ENCODE measurements around the gene EIF4G3.
"Not testable (repeated sequence)": the region's sequence is repeated elsewhere in the genome, so short reads cannot be mapped to it uniquely, and the experiment has no call there.

Gene EIF4G3

DNA sequence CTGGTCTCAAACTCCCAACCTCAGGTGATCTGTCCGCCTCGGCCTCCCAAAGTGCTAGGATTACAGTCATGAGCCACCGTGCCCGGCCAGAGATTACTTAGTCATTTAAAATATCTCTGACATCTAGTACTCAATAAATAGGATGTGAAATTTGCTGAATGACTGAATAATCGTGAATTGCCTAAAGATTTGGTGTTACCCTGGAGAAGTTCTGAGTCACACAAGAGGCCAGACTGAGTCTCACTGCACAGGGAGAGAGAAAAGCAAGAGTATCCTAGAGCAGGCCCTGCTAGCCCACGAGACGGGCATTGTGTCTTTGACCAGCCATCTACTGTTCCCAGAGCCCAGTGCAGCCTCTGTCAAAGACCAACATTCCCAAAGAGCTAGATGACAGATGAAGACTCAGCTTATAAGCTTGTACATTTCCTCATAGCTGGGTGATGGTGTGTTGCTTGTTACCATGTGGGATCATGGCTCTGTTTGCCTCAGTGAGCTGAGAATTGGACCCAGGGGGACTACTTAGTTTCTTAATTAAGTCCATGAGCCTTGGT is 5.6 kb upstream of the EIF4G3 start:
- DNase-seq, result no peak

DNA sequence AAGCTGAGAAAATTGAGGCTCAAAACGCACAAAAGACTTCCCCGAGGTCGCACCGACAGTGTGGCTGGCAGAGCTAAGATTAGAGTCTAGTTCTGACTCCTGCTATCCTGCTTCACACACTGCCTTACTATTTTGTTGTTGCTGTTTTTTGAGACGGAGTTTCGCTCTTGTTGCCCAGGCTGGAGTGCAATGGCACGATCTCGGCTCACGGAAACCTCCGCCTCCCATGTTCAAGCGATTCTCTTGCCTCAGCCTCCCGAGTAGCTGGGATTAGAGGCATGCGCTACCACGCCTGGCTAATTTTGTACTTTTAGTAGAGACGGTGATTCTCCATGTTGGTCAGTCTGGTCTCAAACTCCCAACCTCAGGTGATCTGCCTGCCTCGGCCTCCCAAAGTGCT is 1.6 kb upstream of the EIF4G3 start:
- DNase-seq, result not testable (repeated sequence)

DNA sequence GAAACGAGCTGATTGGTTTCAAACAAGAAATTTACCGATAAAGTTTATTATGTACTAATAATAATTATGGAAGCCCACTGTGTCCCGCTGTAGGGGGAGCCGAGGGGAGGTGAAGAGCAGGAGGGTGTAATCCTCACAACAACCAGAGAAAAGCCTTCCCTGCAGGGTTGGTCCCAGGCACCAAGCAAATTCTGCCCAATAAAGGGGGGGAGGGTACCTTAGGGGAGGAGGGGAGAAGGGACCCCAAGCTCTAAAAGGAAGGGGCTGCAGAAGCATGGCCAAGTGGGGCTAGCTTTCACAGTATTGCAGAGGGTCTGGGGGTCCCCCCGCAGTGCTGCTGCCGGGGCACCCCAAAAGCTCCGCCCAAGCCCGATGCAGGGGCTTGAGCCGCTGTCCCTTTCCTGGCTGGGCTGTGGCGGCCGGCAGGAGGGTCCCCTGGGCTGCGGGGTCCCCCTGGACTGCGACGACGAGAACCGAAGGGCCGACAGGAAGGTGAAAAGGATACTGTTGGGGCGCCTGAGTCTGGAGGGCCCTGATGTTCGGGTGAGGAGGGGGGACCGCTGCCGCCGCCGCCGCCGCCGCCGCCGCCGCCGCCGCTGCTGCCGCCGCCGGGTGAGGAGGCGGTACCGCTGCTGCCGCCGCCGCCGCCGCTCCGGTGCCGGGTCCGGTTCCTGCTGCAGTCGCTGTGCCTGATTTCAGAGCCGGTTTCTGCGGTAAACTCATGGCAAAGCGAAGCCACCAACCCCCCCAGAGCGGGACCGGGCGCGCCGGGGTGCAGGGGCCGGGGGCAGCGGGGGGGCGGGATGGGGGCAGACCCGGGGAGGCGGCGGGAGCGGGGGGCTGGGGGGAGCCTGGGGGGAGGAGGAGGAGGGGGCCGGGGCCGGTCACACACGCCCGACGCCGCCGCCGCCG is 771 bp downstream of the EIF4G3 start:
- peak; percentile 17 for DNase-seq

DNA sequence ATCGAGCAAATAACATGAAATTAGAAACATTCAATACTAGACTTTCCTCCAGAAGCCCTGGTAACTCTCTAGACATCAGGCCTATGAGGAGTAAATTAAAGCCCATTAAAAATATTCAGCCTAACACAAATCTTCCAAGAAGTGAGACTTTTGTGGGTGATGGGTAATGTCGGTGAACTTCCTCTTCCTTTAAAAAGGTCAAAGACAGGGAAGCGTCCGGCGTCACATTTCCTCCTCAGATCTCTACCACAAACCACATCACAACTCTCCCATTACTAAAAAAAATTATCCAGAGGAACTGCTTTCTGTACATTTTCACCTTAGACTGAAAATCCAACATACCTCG is 1.4 kb downstream of the EIF4G3 start:
- no peak for DNase-seq

DNA sequence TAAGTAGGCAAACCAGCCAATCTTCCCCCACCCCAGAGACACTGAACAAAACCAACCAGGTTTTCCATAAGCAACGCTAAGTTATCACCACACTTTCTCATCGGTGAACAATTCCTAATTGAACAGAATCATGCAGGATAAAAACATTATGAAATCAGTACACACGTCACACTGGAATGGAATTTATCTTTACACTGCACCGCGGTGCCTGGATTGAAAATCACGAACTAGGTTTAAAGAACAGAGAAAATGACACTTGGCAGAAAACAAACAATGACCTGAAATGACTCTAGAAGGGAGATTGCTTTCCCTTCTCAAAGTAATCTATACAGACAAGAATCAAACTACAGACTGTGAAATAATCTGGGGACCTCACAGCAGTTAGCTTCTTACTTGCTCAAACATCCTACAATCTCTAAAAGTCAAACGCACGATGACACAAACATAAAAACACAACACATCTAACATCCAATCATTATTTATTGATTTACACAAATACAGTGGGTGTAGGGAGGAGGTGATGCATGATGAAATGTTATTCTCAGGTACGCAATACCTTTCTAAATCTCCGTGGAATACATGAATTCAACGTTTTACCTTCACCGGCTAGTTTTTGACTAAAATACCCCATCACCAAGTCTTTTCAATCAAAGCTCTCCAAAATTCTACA is 1.9 kb downstream of the EIF4G3 start:
- DNase-seq, result no peak

DNA sequence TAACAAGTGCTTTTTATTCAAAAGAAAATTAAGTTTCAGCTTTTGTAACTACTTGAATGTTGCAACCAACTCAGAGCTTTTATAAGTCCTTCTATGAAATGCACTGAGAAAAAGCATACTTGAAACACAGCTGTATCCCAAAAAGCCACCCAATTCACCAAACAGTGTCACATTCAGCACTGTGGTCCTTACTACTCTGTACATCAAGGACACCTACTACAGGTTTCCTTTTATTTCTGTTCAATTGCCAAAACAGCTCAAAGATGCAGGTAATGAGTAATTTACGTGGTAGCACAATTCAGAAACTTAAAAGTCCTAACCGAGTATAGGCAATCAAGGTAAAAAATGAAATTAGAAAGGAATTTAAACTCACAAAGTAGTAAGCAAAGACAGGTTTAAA is 2.5 kb downstream of the EIF4G3 start:
- no peak for DNase-seq

DNA sequence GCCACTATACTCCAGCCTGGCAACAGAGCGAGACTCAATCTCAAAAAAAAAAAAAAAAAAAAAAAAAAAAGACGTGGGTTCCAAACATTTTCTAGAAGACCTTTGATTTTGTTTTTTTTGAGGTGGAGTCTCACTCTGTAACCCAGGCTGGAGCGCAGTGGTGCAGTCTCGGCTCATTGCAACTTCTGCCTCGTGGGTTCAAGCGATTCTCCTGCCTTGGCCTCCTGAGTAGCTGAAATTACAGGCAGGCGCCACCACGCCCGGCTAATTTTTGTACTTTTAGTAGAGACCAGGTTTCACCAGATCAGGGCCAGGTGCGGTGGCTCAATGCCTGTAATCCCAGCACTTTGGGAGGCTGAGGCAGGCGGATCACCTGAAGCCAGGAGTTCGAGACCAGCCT is 3.6 kb downstream of the EIF4G3 start:
- DNase-seq, result not testable (repeated sequence)

DNA sequence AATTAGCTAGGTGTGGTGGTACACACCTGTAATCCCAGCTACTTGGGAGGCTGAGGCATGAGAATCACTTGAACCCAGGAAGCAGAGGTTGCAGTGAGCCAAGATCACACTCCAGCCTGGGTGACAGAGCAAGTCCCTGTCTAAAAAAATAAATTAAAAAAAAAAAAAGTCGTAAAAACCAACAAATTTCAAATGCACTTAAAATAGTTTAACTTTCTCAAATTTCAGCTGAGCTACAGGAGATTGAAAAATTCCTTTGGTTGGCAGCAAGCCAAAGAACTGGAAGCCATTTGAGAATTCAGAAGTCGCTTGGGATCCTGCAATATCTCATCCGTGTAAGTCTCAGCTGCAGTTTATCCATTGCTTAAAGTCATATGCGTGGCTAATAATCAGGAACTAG is 5.9 kb downstream of the EIF4G3 start:
- DNase-seq, result not testable (repeated sequence)

DNA sequence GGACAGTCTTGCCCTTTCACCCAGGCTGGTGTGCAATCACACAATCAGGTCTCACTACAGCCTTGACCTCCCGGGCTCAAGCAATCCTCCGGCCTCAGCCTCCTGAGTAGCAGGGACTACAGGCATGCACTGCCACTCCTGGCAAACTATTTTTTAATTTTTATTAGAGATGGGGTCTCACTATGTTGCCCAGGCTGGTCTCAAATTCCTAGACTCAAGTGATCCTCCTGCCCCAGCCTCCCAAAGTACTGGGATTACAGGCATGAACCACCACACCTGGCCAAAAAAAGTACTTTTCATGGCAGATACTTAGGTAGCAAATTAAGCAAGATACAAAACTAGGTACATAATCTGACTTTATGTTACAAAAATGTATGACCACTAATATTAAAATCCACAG is 8.3 kb downstream of the EIF4G3 start:
- no peak for DNase-seq

DNA sequence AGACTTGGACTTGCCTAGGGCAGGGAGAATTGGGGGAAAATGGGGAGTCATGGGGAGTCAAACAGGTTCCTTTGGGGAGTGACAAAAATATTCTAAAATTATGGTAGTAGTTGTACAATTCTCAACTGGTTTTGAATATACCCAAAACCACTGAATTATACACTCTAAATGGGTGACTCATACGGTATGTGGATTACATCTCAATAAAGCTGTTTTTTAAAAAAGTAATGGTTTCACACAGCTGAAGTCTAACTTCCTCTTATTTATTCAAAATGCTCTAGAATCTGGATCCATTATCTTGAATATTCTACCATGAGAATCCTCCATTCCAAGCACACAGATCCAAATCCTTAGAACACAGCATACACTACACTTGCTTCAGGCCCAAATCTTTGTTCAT is 11.1 kb downstream of the EIF4G3 start:
- no peak for DNase-seq

DNA sequence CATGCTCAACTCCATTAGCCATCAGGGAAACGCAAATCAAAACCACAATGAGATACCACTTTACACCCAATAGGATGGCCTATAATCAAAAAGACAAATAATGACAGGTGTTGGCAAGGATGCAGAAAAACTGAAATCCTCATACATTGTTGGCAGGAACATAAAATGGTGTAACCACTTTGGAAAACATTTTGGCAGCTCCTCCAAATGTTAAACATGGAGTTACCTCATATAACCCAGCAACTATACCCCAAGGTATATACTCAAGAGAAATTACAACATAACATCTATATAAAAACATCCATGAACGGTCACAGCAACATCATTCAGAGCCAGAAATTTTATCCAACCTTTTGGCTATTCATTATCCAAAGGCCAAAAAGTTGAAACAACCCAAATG is 11.6 kb downstream of the EIF4G3 start:
- no peak for DNase-seq

DNA sequence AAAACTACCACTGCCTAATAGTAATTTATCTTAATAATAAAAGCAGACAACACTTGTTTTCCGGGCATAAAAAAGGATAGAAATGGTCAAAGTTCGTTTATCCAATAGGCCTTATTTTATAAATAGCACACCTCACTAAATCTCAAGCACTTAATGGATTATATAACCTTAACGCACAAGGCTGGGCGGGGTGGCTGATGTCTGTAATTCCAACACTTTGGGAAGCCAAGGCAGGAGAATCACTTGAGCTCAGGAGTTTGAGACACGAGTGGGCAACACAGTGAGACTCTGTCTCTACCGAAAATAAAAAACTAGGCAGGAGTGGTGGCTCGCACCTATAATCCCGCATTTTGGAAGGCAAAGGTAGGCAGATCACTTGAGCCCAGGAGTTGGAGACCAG is 12.4 kb downstream of the EIF4G3 start:
- DNase-seq, result no peak

DNA sequence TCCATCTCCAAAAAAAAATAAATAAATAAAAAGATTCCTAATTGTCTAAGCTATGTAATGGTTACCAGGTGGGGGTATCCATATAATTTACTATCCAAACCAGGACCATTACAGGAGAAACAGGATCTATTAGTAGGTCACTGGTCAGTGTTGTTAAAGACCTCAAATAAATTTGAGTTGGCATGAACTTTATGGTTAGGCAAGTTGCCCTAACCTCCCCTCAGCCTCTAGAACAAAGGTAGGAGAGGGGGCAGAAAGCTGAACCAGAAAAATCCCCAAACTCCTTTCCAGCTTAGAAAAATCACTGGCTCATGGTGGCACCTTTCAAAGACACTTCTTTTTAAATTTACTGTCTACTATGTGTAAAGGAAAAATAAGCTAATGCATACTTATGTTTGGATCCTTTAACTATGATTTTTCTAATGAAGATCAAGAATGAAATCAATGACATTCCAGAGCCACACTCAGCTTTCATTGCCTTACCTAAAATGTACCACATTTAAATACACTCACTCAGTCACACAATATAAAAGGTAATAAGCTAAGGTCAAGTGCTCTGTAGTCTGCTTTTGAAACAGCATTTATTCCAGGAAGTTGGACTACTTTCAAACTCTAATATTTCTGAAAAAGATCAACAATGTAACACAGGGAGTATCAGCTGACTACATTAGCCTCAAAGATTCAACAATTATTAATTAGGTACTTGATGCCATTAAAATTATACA is 13.8 kb downstream of the EIF4G3 start:
- peak; percentile 7 for DNase-seq

DNA sequence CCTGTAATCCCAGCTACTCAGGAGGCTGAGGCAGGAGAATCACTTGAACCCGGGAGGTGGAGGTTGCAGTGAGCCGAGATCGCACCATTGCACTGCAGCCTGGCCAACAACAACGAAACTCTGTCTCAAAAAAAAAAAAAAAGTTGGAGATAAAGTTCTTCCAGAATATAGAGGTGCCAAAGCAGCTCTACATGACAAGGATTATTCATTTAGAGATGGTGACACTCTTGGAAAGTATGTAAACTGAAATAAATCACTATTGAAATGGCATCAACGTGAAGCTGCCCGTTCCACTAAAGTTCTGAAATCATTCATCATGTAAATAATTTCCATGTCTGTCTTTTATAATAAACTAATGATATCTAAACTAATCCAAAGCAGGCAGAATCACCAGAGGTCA is 14.9 kb downstream of the EIF4G3 start:
- no peak for DNase-seq

DNA sequence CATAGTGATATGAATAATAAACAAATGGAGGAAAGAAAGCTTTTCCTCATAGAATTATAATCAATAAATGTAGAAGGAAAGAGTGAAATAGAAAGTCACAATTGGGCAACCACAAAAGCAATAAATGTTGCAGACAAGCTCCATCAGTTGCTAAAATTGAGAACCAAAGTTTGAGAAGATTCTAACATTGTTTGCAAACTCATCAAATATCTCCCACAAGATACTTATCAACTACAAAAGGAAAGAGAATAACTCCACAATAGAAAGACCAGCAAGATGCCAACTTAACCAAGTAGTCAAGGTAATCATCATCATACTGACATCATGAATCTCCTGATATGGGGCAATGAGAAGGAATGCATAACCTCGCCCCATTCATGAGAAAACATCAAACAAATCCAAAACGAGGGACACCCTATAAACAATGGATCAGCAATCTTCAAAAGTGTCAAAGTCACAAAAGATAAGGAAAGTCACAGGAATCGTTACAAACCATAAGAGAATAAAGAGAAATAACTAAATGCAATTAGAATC is 16.4 kb downstream of the EIF4G3 start:
- no peak for DNase-seq

DNA sequence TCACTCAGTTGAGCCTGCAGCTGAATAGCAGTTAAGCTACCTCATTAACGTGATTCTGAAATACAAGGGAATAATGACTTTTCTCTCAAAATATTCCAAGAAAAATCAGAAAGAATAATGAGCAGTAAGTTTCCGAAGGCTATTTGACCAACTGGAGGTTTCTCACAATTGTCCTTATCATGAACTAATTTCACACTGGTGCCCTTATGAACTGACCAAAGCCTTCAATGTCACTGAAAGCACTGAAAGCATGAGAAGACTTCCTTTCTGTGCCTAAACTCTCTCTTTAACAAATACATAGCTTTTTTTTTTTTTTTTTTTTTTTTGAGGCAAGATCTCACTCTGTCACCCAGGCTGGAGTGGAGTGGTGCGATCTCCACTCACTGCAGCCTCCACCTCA is 18.8 kb downstream of the EIF4G3 start:
- DNase-seq, result no peak

DNA sequence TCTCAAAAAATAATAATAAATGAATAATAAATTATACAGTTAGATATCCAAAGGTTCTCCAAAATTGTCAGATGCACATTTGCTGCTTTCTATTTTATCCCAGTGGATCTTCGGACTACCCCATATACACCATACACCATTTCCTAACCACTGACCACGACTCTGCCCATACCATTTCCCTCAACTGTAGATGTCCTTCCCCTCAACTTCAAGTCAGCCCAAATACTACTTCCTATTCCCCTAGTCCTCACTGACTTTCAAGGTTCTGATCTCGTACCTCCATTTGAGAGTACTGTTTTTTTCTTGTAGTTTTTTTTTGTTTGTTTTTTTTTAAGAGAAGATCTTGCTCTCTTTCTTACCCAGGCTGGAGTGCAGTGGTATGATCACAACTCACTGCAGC is 19.6 kb downstream of the EIF4G3 start:
- DNase-seq, result no peak

DNA sequence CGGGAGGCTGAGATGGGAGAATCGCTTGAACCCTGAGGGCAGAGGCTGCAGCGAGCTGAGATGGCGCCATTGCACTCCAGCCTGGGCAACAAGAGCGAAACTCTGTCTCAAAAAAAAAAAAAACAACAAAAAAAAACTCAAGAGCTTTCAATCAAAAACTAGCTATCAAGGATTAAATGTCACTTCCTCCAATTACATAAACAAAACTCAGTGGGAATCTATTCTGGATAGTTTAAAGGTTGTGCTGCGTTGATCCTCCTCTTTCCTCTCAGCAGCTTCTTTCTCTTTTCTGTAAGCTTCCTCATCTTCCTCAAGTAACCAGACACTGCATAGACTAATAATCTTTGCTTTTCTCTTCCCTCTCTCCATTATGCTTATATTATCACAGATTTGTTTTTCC is 20.7 kb downstream of the EIF4G3 start:
- DNase-seq, result no peak

DNA sequence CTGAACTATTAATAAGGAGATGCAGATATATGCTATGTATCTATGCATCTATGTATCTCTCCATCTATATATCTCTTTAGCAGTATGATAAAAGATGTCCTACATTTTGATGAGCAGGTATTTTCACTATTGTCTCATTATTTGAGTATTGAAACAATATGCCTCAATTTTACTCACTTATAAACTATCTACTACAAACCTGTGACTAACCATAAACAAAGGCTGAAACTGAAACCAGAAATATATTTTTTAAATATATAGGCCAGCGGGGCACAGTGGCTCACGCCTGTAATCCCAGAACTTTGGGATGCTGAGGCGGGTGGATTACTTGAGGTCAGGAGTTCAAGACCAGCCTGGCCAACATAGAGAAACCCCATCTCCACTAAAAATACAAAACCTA is 22.0 kb downstream of the EIF4G3 start:
- DNase-seq, result no peak

DNA sequence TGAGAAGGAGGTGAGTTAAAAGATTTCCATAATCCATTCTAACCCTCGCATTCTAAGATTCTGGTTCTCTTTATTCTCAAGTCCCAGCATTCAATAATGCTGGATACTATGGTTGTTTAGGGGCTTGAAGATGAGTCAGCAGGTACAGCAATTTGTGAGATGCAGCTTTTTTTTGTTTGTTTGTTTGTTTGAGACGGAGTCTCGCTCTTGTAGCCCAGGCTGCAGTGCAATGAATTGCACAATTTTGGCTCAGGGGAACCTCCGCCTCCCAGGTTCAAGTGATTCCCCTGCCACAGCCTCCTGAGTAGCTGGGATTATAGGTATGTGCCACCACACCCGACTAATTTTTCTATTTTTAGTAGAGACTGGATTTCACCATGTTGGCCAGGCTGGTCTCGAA is 23.3 kb downstream of the EIF4G3 start:
- DNase-seq, result no peak

DNA sequence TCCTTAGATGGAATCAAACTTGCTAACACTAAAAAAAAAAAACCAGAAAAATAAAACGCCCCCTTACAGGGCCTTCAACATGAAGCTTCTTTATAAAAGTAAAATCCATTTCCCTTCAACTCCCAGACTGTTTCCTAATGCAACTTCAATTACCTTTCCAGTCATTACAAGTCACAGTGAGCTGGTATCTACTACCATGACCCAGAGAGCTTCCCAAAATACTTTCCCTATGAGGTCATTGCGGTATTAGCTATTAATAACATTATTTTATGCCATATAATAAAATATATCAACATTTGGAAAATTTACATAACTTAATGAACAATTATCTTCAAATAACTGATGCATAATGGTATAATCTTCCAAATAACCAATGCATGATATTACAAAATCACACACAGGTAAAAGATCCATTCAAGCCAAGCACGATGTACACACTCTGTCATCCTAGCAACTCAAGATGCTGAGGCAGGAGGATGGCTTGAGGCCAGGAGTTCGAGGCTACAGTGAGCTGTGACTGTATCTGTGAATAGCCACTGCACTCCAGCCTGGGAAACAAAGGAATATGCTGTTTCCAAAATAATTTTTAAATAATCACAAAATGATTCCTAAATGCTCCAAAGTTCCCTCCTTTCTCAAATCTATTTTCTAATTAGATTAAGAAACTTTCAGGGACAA is 24.1 kb downstream of the EIF4G3 start:
- DNase-seq, result no peak

DNA sequence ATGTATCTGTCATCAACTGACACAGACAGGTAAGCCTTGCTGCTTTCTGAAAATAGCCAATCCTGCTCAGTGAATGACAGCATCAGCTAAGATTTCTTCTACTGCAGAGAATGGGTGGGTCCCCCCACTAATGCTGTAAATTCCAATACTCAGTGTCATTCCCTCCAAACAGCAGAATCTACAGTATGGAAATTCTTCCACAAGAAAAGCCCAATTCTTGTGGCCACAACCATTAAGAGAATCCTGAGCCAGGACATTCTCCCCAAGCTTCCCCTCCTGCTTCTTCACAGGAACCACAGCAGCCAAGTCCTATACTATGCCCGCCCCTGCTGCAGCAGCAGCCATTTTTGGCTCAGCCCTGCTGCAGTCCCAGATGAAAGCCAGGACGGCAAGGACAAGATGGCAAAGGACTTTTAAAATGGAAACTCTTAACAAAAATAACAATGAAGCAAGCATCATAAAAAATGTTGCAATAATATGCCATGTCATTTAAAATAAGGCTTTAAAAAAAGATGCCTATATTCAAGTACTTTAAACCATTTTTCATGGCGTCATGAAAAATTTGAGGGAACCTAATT is 26.8 kb downstream of the EIF4G3 start:
- no peak for DNase-seq

Measured in DMS79 (cell line).